ENCODE data around the gene CSTA.

GRCh38 chr3:122318620-122319019 lies 6.4 kb upstream of the CSTA start:
- TF ChIP-seq RAD21 (IDR thresholded peaks at IDR 0.05 in 1 of 2, conservative IDR thresholded peaks at IDR 0.05 in 1 of 2; ENCODE audit: low read depth in 2 of 2, low read length in 2 of 2) (no peak), POLR2A (IDR thresholded peaks at IDR 0.05; ENCODE audit: control extremely low read depth in 1 of 2, low read depth in 2 of 2, low read length in 2 of 2) (no peak)

Measured in H1 (cell line).